Prostate gland (tissue), 2 donors: Measurements from ENCODE around the gene NTNG2. TPM values are rescaled to one million over a fixed set of nuclear protein-coding genes. Genes with fewer than 3 reads are reported as not detected.

Source experiments
- DNase-seq: peaks from one replicate; pipeline ENCODE4 v3.0.0-alpha.2; 2019; ENCODE audit warnings: low spot score
- H3K27ac ChIP-seq, 2 donors: fragments of 200-600 bp; sonication (generic); 2 replicates each; pipeline ENCODE4 v1.5.1; 2017 to 2019
- H3K27me3 ChIP-seq: fragments of 200-600 bp; sonication (generic); replicated peaks from 2 replicates; pipeline ENCODE4 v1.5.1; 2019; ENCODE audit not compliant: insufficient read depth
- H3K36me3 ChIP-seq, 2 donors: fragments of 200-600 bp; sonication (generic); 1 replicate in 1 of 2; 2 replicates in 1 of 2; pipeline versions ENCODE4 v1.5.1 to v1.8.1; 2017 to 2019
- H3K4me1 ChIP-seq: fragments of 200-600 bp; sonication (generic); replicated peaks from 2 replicates; pipeline ENCODE4 v1.5.1; 2019
- H3K4me3 ChIP-seq, 2 donors: fragments of 200-600 bp; sonication (generic); 2 replicates each; pipeline ENCODE4 v1.5.1; 2017 to 2019
- H3K9me3 ChIP-seq: fragments of 200-600 bp; sonication (generic); 2 replicates; pipeline ENCODE4 v1.5.1; 2017
- POLR2A ChIP-seq: fragments of 450-650 bp; IDR thresholded peaks from one replicate; pipeline ENCODE4 v1.6.1; 2016; ENCODE audit warnings: antibody characterized with exemption, mild to moderate bottlenecking
- POLR2AphosphoS5 ChIP-seq: sonication (generic); formaldehyde crosslinking; IDR thresholded peaks from one replicate; pipeline ENCODE4 v1.6.1; 2017; ENCODE audit warnings: antibody characterized with exemption
- WGBS: methylation state at CpG from one replicate; pipeline ENCODE4 v1.1.5; 2018; 5-methylcytosine and 5-hydroxymethylcytosine counted together
- intact Hi-C: fragments of 100-400 bp; cut with DNase I; formaldehyde crosslinking; loops from one replicate; pipeline ENCODE4 v1.14.2; 2022
- total RNA-seq, 2 donors: library from RNA; depleted of rRNA; stranded (reverse); fragments of >200 nt; gene quantifications; one replicate each; pipeline ENCODE4 v1.1.0, GENCODE V29; 2016
- TF ChIP-seq, protein P1 (sequence below), 4 experiments: fragments of 200-600 bp in 2 of 4; fragments of 450-650 bp in 2 of 4; sonication (generic) in 2 of 4; IDR thresholded peaks; 1 replicate in 3 of 4; 2 replicates in 1 of 4; pipeline ENCODE4 v1.5.1; 2016 to 2019; ENCODE audit warnings: antibody characterized with exemption in 4 of 4, mild to moderate bottlenecking in 2 of 4, moderate library complexity in 2 of 4

Gene NTNG2
- total RNA-seq, 2 donors from 2014 or later = 12.7 to 37.4 TPM

DNA sequence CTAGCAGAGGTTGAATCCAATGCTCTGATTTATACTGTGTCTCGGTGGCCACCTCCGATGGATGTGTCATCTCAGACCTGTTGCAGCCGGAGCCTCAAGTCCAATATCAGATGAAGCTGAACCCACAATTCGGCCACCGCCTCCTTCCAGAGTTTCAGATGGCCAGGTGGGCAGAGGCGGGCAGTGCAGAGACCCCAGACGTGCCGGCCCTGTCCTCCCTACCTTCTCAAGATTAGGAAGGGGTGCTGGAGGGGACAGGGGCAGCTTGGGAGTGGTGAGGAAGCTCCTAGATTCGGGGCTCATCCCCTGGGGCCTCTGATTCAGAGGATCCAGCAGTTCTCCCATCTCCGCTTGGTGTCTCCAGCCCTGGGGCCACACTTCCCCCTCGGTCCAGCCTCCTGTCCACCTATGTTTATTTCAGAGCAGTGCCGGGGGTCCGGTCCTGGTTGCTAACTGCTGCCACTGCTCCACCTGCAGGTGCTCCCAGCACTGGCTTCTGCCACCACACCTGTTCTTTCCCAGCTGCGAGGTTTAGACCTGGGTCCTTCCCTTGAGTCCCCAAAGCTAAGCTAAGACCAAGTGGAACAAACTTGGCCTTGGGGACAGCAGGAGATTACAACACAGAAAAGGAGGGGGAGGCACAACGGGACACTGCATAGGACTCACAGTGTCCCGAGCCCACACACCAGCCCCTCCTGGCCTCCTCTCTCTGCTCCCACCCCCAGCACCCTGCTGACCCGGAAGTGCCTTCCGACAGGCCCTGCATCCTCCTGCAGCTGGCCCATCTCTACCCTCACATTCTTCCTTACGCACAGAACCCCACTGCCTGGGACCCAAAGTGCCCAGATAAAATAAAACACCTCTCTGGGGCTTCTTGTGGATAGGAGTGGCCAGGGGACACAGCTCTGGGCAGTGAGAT lies 81.6 kb downstream of the NTNG2 start:
- Histone ChIP-seq H3K27ac (peak overlapping the region in 1 of 2 donors; percentile 45), H3K4me1 (no peaks in the 10 kb centered on the region), H3K36me3 (no peaks in the 10 kb centered on the region), H3K27me3 (no peaks in the 10 kb centered on the region), H3K9me3 (no peaks in the 10 kb centered on the region), H3K4me3 (no peak overlapping the region)
- intact Hi-C loops = no loop called here
- no peak for DNase-seq
- WGBS = 82% methylated on average over 19 of the region's 19 CpGs
- TF ChIP-seq, protein P1, sequence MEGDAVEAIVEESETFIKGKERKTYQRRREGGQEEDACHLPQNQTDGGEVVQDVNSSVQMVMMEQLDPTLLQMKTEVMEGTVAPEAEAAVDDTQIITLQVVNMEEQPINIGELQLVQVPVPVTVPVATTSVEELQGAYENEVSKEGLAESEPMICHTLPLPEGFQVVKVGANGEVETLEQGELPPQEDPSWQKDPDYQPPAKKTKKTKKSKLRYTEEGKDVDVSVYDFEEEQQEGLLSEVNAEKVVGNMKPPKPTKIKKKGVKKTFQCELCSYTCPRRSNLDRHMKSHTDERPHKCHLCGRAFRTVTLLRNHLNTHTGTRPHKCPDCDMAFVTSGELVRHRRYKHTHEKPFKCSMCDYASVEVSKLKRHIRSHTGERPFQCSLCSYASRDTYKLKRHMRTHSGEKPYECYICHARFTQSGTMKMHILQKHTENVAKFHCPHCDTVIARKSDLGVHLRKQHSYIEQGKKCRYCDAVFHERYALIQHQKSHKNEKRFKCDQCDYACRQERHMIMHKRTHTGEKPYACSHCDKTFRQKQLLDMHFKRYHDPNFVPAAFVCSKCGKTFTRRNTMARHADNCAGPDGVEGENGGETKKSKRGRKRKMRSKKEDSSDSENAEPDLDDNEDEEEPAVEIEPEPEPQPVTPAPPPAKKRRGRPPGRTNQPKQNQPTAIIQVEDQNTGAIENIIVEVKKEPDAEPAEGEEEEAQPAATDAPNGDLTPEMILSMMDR (IDR thresholded peaks at IDR 0.05) = no peak
- TF ChIP-seq POLR2AphosphoS5 (no peak), POLR2A (no peak)

GRCh38 chr9:132244582-132245455 lies 83.0 kb downstream of the NTNG2 start:
- peak overlapping the region; percentile 6 to 18 for H3K27ac ChIP-seq
- H3K4me1 ChIP-seq = no peaks in the 10 kb centered on the region
- H3K9me3 ChIP-seq = no peaks in the 10 kb centered on the region
- intact Hi-C loops = no loop called here
- 71% methylated on average over 12 of the region's 19 CpGs for WGBS
- TF ChIP-seq POLR2AphosphoS5 (no peak), POLR2A (no peak)
- no peak for DNase-seq
- H3K4me3 ChIP-seq = no peak overlapping the region
- no peaks in the 10 kb centered on the region for H3K36me3 ChIP-seq
- H3K27me3 ChIP-seq = no peaks in the 10 kb centered on the region

GRCh38 chr9:132245465-132245864 lies 83.6 kb downstream of the NTNG2 start:
- no peak for DNase-seq
- Histone ChIP-seq H3K27ac (no peak overlapping the region), H3K36me3 (no peaks in the 10 kb centered on the region), H3K27me3 (no peaks in the 10 kb centered on the region), H3K4me3 (no peak overlapping the region), H3K9me3 (no peaks in the 10 kb centered on the region), H3K4me1 (no peaks in the 10 kb centered on the region)
- whole genome bisulfite sequencing = 85% methylated on average over 9 of the region's 9 CpGs
- intact Hi-C loops = no loop called here
- no peak for TF ChIP-seq POLR2AphosphoS5
- TF ChIP-seq, protein P1 (IDR thresholded peaks at IDR 0.05) = no peak
- no peak for TF ChIP-seq POLR2A

DNA sequence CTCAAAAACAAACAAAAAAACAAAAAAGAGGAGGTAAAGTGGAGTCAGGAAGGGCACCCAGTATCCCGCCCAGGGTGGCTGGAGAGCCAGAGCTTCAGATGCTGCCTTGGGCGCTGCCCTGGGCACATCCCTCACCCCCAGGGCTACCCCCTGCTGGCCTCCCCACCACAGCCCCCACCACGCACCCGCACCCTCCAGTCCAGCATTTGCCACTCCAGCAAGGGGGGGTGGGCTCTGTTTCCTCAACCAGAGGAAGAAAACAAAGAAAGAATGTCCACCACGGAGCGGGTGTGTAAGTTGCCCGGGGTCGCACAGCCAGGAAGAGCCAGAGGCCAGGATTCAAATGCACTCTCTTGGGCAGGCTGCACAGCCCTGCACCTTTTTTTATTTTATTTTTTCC lies 86.1 kb downstream of the NTNG2 start:
- no peak overlapping the region for H3K4me3 ChIP-seq
- H3K27me3 ChIP-seq = no peaks in the 10 kb centered on the region
- H3K9me3 ChIP-seq = no peaks in the 10 kb centered on the region
- no peak for DNase-seq
- TF ChIP-seq POLR2AphosphoS5 = no peak
- TF ChIP-seq, protein P1 (IDR thresholded peaks at IDR 0.05) = no peak
- no peak for TF ChIP-seq POLR2A
- intact Hi-C loops = no loop called here
- no peaks in the 10 kb centered on the region for H3K4me1 ChIP-seq
- WGBS = 80% methylated on average over 8 of the region's 8 CpGs
- no peaks in the 10 kb centered on the region for H3K36me3 ChIP-seq
- no peak overlapping the region for H3K27ac ChIP-seq

- 71% methylated on average over 5 of the region's 6 CpGs for WGBS
- H3K27me3 ChIP-seq = no peaks in the 10 kb centered on the region
- no peak for DNase-seq
- H3K4me1 ChIP-seq = no peaks in the 10 kb centered on the region
- TF ChIP-seq POLR2AphosphoS5 (no peak), POLR2A (no peak)
- TF ChIP-seq, protein P1 (IDR thresholded peaks at IDR 0.05) = no peak
- H3K9me3 ChIP-seq = no peaks in the 10 kb centered on the region
- H3K27ac ChIP-seq = no peak overlapping the region
- H3K36me3 ChIP-seq = no peaks in the 10 kb centered on the region
- intact Hi-C loops = no loop called here
- H3K4me3 ChIP-seq = no peak overlapping the region
Measured at GRCh38 chr9:132249123-132249522, 87.3 kb downstream of the NTNG2 start.
